Prostate gland (tissue), 2 donors: ENCODE data around the gene KIF26B.

ENCODE experiments used
- CTCF ChIP-seq, 4 experiments: fragments of 200-600 bp in 2 of 4; fragments of 450-650 bp in 2 of 4; sonication (generic) in 2 of 4; IDR thresholded peaks; 1 replicate in 3 of 4; 2 replicates in 1 of 4; pipeline ENCODE4 v1.5.1; 2016 to 2019; ENCODE audit warnings: antibody characterized with exemption in 4 of 4, mild to moderate bottlenecking in 2 of 4, moderate library complexity in 2 of 4
- POLR2A ChIP-seq: fragments of 450-650 bp; IDR thresholded peaks from one replicate; pipeline ENCODE4 v1.6.1; 2016; ENCODE audit warnings: antibody characterized with exemption, mild to moderate bottlenecking
- POLR2AphosphoS5 ChIP-seq: sonication (generic); formaldehyde crosslinking; IDR thresholded peaks from one replicate; pipeline ENCODE4 v1.6.1; 2017; ENCODE audit warnings: antibody characterized with exemption

GRCh38 chr1:245388687-245389086 is 233.9 kb downstream of the KIF26B start:
- TF ChIP-seq CTCF (IDR thresholded peaks at IDR 0.05), result no peak
- no peak for TF ChIP-seq POLR2A
- TF ChIP-seq POLR2AphosphoS5, result no peak
